ENCODE measurements around the gene TRIM9. TPM values are rescaled to one million over a fixed set of nuclear protein-coding genes. Genes with fewer than 3 reads are reported as not detected.

Gene TRIM9
- total RNA-seq, 1 donor, result not detected

DNA sequence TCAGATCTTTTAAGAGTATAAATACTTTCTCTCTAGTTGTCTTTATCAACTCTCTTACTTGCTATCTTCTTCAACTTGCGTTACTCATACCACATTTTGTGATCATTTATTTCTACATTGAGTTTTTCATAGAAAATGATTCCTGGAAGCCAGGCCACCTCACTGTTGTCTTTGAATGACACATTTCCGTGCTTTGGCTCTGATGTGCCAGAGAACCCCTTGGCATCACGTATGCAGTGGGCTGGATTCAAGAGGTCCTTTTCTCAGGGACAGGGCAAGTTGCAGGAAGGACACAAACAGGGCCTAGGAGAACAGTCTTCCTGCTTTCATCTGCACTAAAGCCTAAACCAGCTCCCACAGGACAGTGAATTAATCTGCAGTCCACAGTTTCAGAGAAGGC is 80.3 kb downstream of the TRIM9 start:
- H3K4me3 ChIP-seq (ENCODE audit: low read depth, low read length), result no peak overlapping the region
- no peak for DNase-seq (ENCODE audit: low read depth)
- TF ChIP-seq, protein P1, sequence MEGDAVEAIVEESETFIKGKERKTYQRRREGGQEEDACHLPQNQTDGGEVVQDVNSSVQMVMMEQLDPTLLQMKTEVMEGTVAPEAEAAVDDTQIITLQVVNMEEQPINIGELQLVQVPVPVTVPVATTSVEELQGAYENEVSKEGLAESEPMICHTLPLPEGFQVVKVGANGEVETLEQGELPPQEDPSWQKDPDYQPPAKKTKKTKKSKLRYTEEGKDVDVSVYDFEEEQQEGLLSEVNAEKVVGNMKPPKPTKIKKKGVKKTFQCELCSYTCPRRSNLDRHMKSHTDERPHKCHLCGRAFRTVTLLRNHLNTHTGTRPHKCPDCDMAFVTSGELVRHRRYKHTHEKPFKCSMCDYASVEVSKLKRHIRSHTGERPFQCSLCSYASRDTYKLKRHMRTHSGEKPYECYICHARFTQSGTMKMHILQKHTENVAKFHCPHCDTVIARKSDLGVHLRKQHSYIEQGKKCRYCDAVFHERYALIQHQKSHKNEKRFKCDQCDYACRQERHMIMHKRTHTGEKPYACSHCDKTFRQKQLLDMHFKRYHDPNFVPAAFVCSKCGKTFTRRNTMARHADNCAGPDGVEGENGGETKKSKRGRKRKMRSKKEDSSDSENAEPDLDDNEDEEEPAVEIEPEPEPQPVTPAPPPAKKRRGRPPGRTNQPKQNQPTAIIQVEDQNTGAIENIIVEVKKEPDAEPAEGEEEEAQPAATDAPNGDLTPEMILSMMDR (IDR thresholded peaks at IDR 0.05; ENCODE audit: insufficient read depth, low read depth, low read length), result no peak

DNA sequence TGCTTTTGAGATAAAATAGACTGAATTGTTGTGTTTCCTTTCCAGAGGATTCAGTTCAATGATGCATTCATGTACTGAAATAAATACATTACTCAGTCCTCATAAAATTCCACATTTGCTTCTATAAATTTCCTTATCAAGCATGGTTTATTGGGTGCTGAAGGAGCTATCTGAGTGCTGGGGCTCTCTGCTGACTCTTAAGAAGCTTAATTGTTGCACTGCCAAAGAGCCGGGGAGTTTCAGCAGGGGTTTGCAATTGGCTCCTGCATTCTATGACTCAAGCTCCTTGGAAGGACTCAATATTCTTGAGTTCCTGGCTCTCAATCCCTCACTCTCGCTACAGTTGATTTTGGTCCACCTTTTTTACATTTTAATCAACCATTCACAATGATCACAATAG is 80.8 kb downstream of the TRIM9 start:
- H3K4me3 ChIP-seq (ENCODE audit: low read depth, low read length), result no peak overlapping the region
- TF ChIP-seq, protein P1 (IDR thresholded peaks at IDR 0.05; ENCODE audit: insufficient read depth, low read depth, low read length), result no peak
- peak; percentile 60 for DNase-seq (ENCODE audit: low read depth)

DNA sequence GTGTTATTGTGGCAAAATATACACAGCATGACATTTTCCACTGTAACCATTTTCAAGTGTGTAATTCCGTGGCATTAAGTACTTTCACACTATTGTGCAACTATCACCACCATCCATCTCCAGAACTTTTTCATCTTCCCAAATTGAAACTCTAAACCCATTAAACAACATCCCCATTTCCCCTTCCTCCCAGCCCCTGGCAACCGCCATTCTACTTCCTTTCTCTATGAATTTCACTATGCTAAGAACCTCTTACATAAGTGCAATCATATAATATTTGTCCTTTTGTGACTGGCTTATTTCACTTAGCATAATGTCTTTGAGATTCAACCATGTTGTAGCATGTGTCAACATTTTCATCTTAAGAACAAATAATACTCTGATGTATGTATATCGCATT is 82.8 kb downstream of the TRIM9 start:
- TF ChIP-seq, protein P1 (IDR thresholded peaks at IDR 0.05; ENCODE audit: insufficient read depth, low read depth, low read length), result no peak
- no peak overlapping the region for H3K4me3 ChIP-seq (ENCODE audit: low read depth, low read length)
- DNase-seq (ENCODE audit: low read depth), result no peak

DNA sequence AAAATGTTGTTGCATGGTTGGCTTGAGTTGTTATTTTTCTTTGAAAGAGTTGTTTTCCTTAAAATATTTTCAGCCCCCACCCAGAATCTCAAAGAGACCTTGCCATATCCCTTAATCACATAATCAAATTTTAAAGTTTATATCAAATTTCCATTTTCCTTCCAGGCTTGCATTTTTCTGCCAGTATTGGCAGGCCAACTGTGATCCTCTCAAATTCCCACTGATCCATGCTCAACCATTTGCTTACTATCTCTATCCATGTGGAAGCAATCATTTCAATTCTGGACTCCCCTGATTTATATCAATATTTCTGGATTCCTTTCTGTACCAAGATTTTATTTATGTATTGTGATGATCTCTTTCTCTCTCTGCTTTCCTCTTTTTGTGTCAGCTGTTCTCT is 86.5 kb downstream of the TRIM9 start:
- TF ChIP-seq, protein P1 (IDR thresholded peaks at IDR 0.05; ENCODE audit: insufficient read depth, low read depth, low read length), result no peak
- H3K4me3 ChIP-seq (ENCODE audit: low read depth, low read length), result no peak overlapping the region

DNA sequence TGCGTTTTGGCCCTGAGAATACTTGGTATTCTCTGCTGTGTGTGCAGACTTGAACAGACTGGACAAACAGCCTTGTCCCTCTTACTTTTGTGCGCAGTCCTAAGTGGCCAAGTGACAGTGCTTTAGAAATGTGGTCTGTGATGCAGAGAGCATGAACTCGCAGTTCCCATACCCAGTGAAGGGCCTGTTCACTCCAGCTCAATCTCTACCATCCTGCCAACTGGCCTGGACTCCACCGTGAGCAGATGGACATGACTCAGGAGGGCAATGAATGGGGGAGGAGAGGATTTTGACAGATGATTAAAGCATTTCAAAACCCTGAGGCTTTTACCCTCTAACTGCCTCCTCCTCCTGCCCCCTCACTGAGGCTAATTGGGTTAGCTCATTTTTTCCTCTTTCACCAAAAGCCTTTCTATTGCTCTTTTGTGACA is 88.1 kb downstream of the TRIM9 start:
- DNase-seq (ENCODE audit: low read depth), result peak; percentile 13
- H3K4me3 ChIP-seq (ENCODE audit: low read depth, low read length), result no peak overlapping the region
- TF ChIP-seq, protein P1 (IDR thresholded peaks at IDR 0.05; ENCODE audit: insufficient read depth, low read depth, low read length), result no peak

More for the DNA sequence above, 86.5 kb downstream of the TRIM9 start:
- no peak for DNase-seq (ENCODE audit: low read depth)

DNA sequence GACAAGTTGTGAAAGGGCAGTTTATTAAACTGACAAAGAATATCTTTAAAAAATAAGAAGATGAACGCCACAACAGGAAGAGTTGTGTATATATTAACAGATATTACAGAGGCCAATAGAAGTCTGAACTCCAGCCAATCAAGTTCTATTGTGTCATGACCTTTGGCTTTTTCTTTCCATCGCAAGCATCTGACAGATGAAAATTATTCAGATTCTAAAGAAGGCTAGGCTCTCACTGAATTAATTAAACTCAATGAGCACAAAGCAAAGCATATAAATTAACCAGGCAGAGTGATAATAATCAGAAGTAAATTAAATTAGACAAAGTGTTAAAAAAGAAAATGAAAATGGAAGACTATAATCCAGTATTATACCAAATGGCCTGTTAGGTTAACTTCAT is 88.6 kb downstream of the TRIM9 start:
- TF ChIP-seq, protein P1 (IDR thresholded peaks at IDR 0.05; ENCODE audit: insufficient read depth, low read depth, low read length), result no peak
- H3K4me3 ChIP-seq (ENCODE audit: low read depth, low read length), result no peak overlapping the region
- DNase-seq (ENCODE audit: low read depth), result no peak

DNA sequence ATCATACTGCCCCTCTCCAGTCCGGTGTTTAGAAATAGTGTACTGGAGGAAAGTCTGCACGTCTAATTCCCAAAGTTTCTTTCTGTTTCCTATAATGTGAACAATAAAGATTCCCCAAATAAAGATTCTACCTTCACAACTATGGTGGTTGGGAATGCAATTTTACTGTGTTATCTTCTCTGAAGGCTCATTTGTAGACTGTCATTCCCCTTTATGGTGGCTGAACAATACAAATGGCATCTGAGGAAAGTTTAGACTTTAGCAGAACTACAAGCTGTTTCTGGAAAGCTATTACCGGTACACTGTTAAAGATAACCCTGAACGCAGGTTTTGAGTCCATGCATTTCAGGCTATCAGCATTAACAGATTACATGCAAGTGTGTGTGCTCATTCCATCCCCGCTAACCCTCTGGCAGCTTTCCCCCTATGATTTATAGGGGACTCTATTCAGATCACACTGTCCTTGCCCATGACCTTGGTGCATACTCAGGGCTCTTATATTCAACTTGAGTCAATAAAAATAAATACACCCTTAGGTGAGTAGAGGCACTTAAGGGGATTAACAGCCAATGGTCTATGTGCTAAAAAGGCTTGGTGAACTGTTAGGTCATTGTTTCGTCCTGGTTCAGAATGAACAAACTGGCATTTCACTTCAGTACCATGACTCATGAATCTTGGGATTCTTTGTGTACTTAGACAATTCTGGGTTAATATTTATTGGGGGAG is 89.9 kb downstream of the TRIM9 start:
- TF ChIP-seq, protein P1 (IDR thresholded peaks at IDR 0.05; ENCODE audit: insufficient read depth, low read depth, low read length), result no peak
- no peak overlapping the region for H3K4me3 ChIP-seq (ENCODE audit: low read depth, low read length)
- DNase-seq (ENCODE audit: low read depth), result peak; percentile 11
